Neural progenitor cell (in vitro differentiated cells): ENCODE measurements around the gene IQCH.

Source experiments
- EZH2 ChIP-seq: fragments of 200-600 bp; sonication (generic); IDR thresholded peaks from 2 replicates; pipeline ENCODE4 v1.6.1; 2017; ENCODE audit warnings: antibody characterized with exemption, mild to moderate bottlenecking, moderate library complexity
- EZH2phosphoT487 ChIP-seq: fragments of 200-600 bp; sonication (generic); IDR thresholded peaks from 2 replicates; pipeline ENCODE4 v1.6.1; 2017; ENCODE audit warnings: antibody characterized with exemption
- TF ChIP-seq, protein P1 (sequence below): fragments of 200-600 bp; sonication (generic); IDR thresholded peaks from 2 replicates; pipeline ENCODE4 v1.5.1; 2017; ENCODE audit warnings: antibody characterized with exemption, mild to moderate bottlenecking

DNA sequence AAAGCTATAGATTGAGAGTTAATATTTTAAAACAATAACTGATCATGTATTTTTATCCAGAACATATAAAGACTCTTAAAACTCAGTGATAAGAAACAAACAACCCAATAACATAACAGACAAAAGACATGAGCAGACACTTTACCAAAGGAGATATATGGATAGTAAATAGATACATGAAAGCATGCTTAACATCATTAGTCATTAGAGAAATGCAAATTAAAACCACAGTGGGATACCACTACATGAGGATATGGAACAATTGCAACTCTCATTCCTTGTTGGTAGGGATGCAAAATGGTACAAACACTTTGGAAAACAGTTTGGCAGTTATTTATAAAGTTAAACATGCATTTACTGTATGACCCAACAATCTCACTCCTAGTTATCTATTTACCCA, 95.0 kb downstream of the IQCH start:
- TF ChIP-seq, protein P1, sequence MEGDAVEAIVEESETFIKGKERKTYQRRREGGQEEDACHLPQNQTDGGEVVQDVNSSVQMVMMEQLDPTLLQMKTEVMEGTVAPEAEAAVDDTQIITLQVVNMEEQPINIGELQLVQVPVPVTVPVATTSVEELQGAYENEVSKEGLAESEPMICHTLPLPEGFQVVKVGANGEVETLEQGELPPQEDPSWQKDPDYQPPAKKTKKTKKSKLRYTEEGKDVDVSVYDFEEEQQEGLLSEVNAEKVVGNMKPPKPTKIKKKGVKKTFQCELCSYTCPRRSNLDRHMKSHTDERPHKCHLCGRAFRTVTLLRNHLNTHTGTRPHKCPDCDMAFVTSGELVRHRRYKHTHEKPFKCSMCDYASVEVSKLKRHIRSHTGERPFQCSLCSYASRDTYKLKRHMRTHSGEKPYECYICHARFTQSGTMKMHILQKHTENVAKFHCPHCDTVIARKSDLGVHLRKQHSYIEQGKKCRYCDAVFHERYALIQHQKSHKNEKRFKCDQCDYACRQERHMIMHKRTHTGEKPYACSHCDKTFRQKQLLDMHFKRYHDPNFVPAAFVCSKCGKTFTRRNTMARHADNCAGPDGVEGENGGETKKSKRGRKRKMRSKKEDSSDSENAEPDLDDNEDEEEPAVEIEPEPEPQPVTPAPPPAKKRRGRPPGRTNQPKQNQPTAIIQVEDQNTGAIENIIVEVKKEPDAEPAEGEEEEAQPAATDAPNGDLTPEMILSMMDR, result no peak
- TF ChIP-seq EZH2 (no peak), EZH2phosphoT487 (no peak)
